Measurements from ENCODE around the gene TTLL3. TPM values are rescaled to one million over a fixed set of nuclear protein-coding genes. Genes with fewer than 3 reads are reported as not detected.
"Not testable (repeated sequence)": the region's sequence is repeated elsewhere in the genome, so short reads cannot be mapped to it uniquely, and the experiment has no call there.

The TTLL3 gene
- polyA plus RNA-seq, 1 donor (not counting 4 experiments of a cell fraction or from before 2014, with no cell fraction given) = 11.3 TPM

DNA sequence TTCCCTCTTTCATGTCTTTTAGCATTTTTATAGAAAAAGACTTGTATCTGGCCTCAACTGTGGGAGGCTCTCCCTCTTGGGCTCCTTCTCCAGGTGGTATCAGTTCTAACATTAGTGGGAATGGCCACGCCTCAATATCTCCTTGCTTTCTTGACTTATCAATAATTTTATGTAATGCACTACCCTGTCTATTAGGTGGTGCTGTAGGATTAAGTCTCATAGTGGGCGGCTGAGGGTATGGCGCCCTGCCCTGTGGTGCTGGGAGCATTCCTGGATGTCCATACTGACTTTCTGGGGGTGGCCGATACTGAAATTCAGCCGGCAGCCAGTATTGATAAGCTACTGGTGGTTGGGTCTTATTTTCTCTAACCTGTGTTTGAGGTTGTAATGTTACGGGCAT, 42.5 kb downstream of the TTLL3 start:
- TF ChIP-seq EZH2 (IDR thresholded peaks at IDR 0.05; ENCODE audit: low read length) = no peak
- TF ChIP-seq, protein P1, sequence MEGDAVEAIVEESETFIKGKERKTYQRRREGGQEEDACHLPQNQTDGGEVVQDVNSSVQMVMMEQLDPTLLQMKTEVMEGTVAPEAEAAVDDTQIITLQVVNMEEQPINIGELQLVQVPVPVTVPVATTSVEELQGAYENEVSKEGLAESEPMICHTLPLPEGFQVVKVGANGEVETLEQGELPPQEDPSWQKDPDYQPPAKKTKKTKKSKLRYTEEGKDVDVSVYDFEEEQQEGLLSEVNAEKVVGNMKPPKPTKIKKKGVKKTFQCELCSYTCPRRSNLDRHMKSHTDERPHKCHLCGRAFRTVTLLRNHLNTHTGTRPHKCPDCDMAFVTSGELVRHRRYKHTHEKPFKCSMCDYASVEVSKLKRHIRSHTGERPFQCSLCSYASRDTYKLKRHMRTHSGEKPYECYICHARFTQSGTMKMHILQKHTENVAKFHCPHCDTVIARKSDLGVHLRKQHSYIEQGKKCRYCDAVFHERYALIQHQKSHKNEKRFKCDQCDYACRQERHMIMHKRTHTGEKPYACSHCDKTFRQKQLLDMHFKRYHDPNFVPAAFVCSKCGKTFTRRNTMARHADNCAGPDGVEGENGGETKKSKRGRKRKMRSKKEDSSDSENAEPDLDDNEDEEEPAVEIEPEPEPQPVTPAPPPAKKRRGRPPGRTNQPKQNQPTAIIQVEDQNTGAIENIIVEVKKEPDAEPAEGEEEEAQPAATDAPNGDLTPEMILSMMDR (optimal IDR thresholded peaks at IDR 0.05 in 1 of 3, IDR thresholded peaks at IDR 0.05 in 1 of 3, conservative IDR thresholded peaks at IDR 0.05 in 1 of 3; ENCODE audit: extremely low read depth in 1 of 3, insufficient read depth in 2 of 3, low read length in 3 of 3) = no peak
- Histone ChIP-seq H3K79me2 (ENCODE audit: control insufficient read depth, insufficient read depth, low read length) (no peaks in the 10 kb centered on the region), H3K4me3 (ENCODE audit: control insufficient read depth in 2 of 3, extremely low read depth in 1 of 3, insufficient read depth in 2 of 3, low read depth in 1 of 3, low read length in 3 of 3) (no peak overlapping the region), H2AFZ (ENCODE audit: control insufficient read depth, low read length) (no peak overlapping the region), H3K27me3 (ENCODE audit: control insufficient read depth, extremely low read depth, insufficient read depth, low read length) (no peaks in the 10 kb centered on the region), H3K4me1 (ENCODE audit: control insufficient read depth, extremely low read depth, insufficient read depth, low read length) (no peaks in the 10 kb centered on the region), H3K9ac (ENCODE audit: control insufficient read depth, extremely low read depth, insufficient read depth, low read length) (no peak overlapping the region), H3K9me3 (ENCODE audit: control insufficient read depth, low read depth, low read length) (no peaks in the 10 kb centered on the region), H3K9me1 (ENCODE audit: control insufficient read depth, extremely low read depth, insufficient read depth, low read length) (no peaks in the 10 kb centered on the region), H3K27ac (ENCODE audit: control insufficient read depth, insufficient read depth, low read length) (no peak overlapping the region), H3K4me2 (ENCODE audit: control insufficient read depth, extremely low read depth, insufficient read depth, low read depth, low read length) (no peak overlapping the region), H4K20me1 (ENCODE audit: control insufficient read depth, extremely low read depth, insufficient read depth, low read length) (no peaks in the 10 kb centered on the region), H3K36me3 (ENCODE audit: control insufficient read depth in 2 of 2, extremely low read depth in 1 of 2, insufficient read depth in 2 of 2, low read length in 2 of 2) (no peaks in the 10 kb centered on the region)
- no peak for FAIRE-seq
- no peak for DNase-seq (ENCODE audit: low read depth, low spot score)
- dilution Hi-C loops (cut with MboI; ENCODE audit: extremely low pct_ligation_motif_present, low sequenced_read_pairs) = no loop called here

DNA sequence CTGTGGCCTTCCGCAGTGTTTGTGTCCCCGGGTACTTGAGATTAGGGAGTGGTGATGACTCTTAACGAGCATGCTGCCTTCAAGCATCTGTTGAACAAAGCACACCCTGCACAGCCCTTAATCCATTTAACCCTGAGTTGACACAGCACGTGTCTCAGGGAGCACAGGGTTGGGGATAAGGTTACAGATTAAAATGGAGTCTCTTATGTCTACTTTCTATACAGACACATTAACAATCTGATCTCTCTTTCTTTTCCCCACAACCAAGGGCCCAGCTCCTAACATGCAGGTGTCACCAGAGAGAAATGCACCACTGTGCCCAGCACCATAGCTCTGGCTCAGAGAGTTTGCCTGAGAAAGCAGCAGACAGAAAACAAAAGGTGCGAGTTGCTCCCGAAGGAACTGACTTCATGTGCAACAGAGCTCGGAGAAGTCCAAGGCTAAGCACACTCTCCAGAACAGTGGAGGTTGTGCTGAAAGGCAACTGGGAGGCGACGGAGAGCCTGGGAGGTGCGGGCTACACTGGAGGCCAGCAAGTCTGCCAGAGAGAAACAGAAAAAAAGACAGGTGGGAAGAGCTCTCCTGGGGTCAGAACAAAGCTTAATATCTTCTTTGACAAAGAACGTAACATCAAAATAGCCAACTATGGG, 44.4 kb downstream of the TTLL3 start:
- H3K79me2 ChIP-seq (ENCODE audit: control insufficient read depth, insufficient read depth, low read length); dilution Hi-C loops (cut with MboI; ENCODE audit: extremely low pct_ligation_motif_present, low sequenced_read_pairs); H3K9me3 ChIP-seq (ENCODE audit: control insufficient read depth, low read depth, low read length); H3K4me2 ChIP-seq (ENCODE audit: control insufficient read depth, extremely low read depth, insufficient read depth, low read depth, low read length); DNase-seq (ENCODE audit: low read depth, low spot score); H3K9me1 ChIP-seq (ENCODE audit: control insufficient read depth, extremely low read depth, insufficient read depth, low read length); H2AFZ ChIP-seq (ENCODE audit: control insufficient read depth, low read length); FAIRE-seq; H3K36me3 ChIP-seq (ENCODE audit: control insufficient read depth in 2 of 2, extremely low read depth in 1 of 2, insufficient read depth in 2 of 2, low read length in 2 of 2); H3K4me3 ChIP-seq (ENCODE audit: control insufficient read depth in 2 of 3, extremely low read depth in 1 of 3, insufficient read depth in 2 of 3, low read depth in 1 of 3, low read length in 3 of 3); H3K4me1 ChIP-seq (ENCODE audit: control insufficient read depth, extremely low read depth, insufficient read depth, low read length); H4K20me1 ChIP-seq (ENCODE audit: control insufficient read depth, extremely low read depth, insufficient read depth, low read length); H3K27me3 ChIP-seq (ENCODE audit: control insufficient read depth, extremely low read depth, insufficient read depth, low read length); H3K27ac ChIP-seq (ENCODE audit: control insufficient read depth, insufficient read depth, low read length); H3K9ac ChIP-seq (ENCODE audit: control insufficient read depth, extremely low read depth, insufficient read depth, low read length): not testable (repeated sequence)

DNA sequence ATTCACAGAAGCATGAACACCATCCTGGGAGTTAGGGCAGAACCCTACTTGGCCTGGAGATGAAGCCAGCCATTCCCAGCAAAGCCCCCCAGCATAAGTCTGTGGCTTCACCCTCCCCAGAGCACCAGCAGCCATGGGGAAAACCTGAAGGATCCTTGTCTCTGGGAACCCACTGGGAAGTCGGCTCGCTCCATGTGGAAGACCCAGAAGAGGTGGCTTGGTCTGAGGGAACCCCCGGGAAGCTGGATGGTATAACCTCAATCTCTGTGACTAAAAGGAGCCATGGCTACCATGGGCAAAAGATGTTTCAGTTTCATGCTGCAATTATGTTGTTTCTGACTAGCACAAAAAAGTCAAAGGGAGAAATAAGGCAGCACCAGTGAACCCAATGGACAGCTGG, 45.5 kb downstream of the TTLL3 start:
- no peak overlapping the region for H3K27ac ChIP-seq (ENCODE audit: control insufficient read depth, insufficient read depth, low read length)
- TF ChIP-seq, protein P1 (optimal IDR thresholded peaks at IDR 0.05 in 1 of 3, IDR thresholded peaks at IDR 0.05 in 1 of 3, conservative IDR thresholded peaks at IDR 0.05 in 1 of 3; ENCODE audit: extremely low read depth in 1 of 3, insufficient read depth in 2 of 3, low read length in 3 of 3) = no peak
- TF ChIP-seq EZH2 (IDR thresholded peaks at IDR 0.05; ENCODE audit: low read length) = no peak
- no peaks in the 10 kb centered on the region for H3K4me1 ChIP-seq (ENCODE audit: control insufficient read depth, extremely low read depth, insufficient read depth, low read length)
- no peak overlapping the region for H2AFZ ChIP-seq (ENCODE audit: control insufficient read depth, low read length)
- no peaks in the 10 kb centered on the region for H3K9me3 ChIP-seq (ENCODE audit: control insufficient read depth, low read depth, low read length)
- no peaks in the 10 kb centered on the region for H3K79me2 ChIP-seq (ENCODE audit: control insufficient read depth, insufficient read depth, low read length)
- no peak overlapping the region for H3K9ac ChIP-seq (ENCODE audit: control insufficient read depth, extremely low read depth, insufficient read depth, low read length)
- dilution Hi-C loops (cut with MboI; ENCODE audit: extremely low pct_ligation_motif_present, low sequenced_read_pairs) = no loop called here
- no peak for DNase-seq (ENCODE audit: low read depth, low spot score)
- no peaks in the 10 kb centered on the region for H3K36me3 ChIP-seq (ENCODE audit: control insufficient read depth in 2 of 2, extremely low read depth in 1 of 2, insufficient read depth in 2 of 2, low read length in 2 of 2)
- no peaks in the 10 kb centered on the region for H3K27me3 ChIP-seq (ENCODE audit: control insufficient read depth, extremely low read depth, insufficient read depth, low read length)
- no peak overlapping the region for H3K4me3 ChIP-seq (ENCODE audit: control insufficient read depth in 2 of 3, extremely low read depth in 1 of 3, insufficient read depth in 2 of 3, low read depth in 1 of 3, low read length in 3 of 3)
- no peaks in the 10 kb centered on the region for H3K9me1 ChIP-seq (ENCODE audit: control insufficient read depth, extremely low read depth, insufficient read depth, low read length)
- no peak overlapping the region for H3K4me2 ChIP-seq (ENCODE audit: control insufficient read depth, extremely low read depth, insufficient read depth, low read depth, low read length)
- no peaks in the 10 kb centered on the region for H4K20me1 ChIP-seq (ENCODE audit: control insufficient read depth, extremely low read depth, insufficient read depth, low read length)
- no peak for FAIRE-seq
